ENCODE results near the gene PAX2. TPM values are rescaled to one million over a fixed set of nuclear protein-coding genes. Genes with fewer than 3 reads are reported as not detected.

Gene PAX2
- total and polyA plus RNA-seq, 2 of the 13 experiments (the other 11 are each of a cell fraction or from before 2014, with no cell fraction given), result not detected

GRCh38 chr10:100875484-100876166, 130.2 kb downstream of the PAX2 start (continued):
- TF ChIP-seq ASH2L (IDR thresholded peaks at IDR 0.05; ENCODE audit: insufficient read length, low read depth, low read length), result peak; percentile 52
- TF ChIP-seq ARNT (IDR thresholded peaks at IDR 0.05), result no peak
- TF ChIP-seq ZNF510 (CRISPR knock-in tag; IDR thresholded peaks at IDR 0.05; ENCODE audit: low read depth), result no peak
- no peak for TF ChIP-seq NONO (IDR thresholded peaks at IDR 0.05)
- peak; percentile 37; the same call in 1 of the 2 replicates for TF ChIP-seq NONO (CRISPR knock-in tag; conservative IDR thresholded peaks at IDR 0.05)
- TF ChIP-seq ZNF576 (CRISPR knock-in tag; IDR thresholded peaks at IDR 0.05), result no peak
- TF ChIP-seq ZFP82 (CRISPR knock-in tag; IDR thresholded peaks at IDR 0.05; ENCODE audit: borderline replicate concordance), result no peak
- peak; percentile 67; the same call in 1 of the 2 replicates for TF ChIP-seq NR2F2 (IDR thresholded peaks at IDR 0.05; ENCODE audit: borderline replicate concordance, low read depth)
- peak; percentile 59; the same call in 1 of the 2 replicates for TF ChIP-seq FOXO1 (CRISPR knock-in tag; IDR thresholded peaks at IDR 0.05)
- TF ChIP-seq HES4 (CRISPR knock-in tag; IDR thresholded peaks at IDR 0.05; ENCODE audit: borderline replicate concordance), result no peak
- no peak for TF ChIP-seq SMAD1 (CRISPR knock-in tag; IDR thresholded peaks at IDR 0.05; ENCODE audit: borderline replicate concordance, low read depth)
- peak; percentile 72 for TF ChIP-seq ARID5B (CRISPR knock-in tag; IDR thresholded peaks at IDR 0.05)
- peak; percentile 93 for TF ChIP-seq HNF4A (CRISPR knock-in tag; IDR thresholded peaks at IDR 0.05)
- no peak for TF ChIP-seq TRAFD1 (CRISPR knock-in tag; IDR thresholded peaks at IDR 0.05; ENCODE audit: borderline replicate concordance)
- TF ChIP-seq GTF2F1 (IDR thresholded peaks at IDR 0.05; ENCODE audit: low read length), result no peak
- no peak for TF ChIP-seq ZNF740 (CRISPR knock-in tag; IDR thresholded peaks at IDR 0.05)
- no peak for TF ChIP-seq ZNF44 (CRISPR knock-in tag; IDR thresholded peaks at IDR 0.05)
- no peak for TF ChIP-seq ZBTB26 (CRISPR knock-in tag; IDR thresholded peaks at IDR 0.05; ENCODE audit: borderline replicate concordance)
- no peak for TF ChIP-seq ZBTB46 (CRISPR knock-in tag; IDR thresholded peaks at IDR 0.05; ENCODE audit: borderline replicate concordance)
- no peak for TF ChIP-seq ZNF468 (CRISPR knock-in tag; IDR thresholded peaks at IDR 0.05)
- 0 out of 2 replicates have a peak, but pooled peaks have one; percentile 60 for TF ChIP-seq NFIC (IDR thresholded peaks at IDR 0.05; ENCODE audit: low read length)

Data from HepG2 (cell line).